OCI-LY7 (cell line): ENCODE measurements around the gene COQ8B. TPM values are rescaled to one million over a fixed set of nuclear protein-coding genes. Genes with fewer than 3 reads are reported as not detected.

Source experiments
- BruUV-seq: library from RNA; stranded (reverse); fragments of 400-500 nt; replicated peaks from 2 replicates; lab custom pipeline; 2021; lab: Mats Ljungman, UMichigan
- CTCF ChIA-PET: fragments of 300-600 bp; sonication (Branson Sonifier 250); formaldehyde crosslinking; loops from one replicate; lab custom pipeline; 2022; ENCODE audit warnings: antibody characterized with exemption; ENCODE audit not compliant: unreplicated experiment; lab: Charles Lee
- POLR2A ChIA-PET: fragments of 300-600 bp; sonication (Branson Sonifier 250); formaldehyde crosslinking; loops from one replicate; lab custom pipeline; 2022; ENCODE audit warnings: antibody characterized with exemption; lab: Charles Lee
- DNase-seq: peaks from one replicate; pipeline ENCODE4 v3.0.0-alpha.2; 2015; ENCODE audit warnings: low spot score
- H2AFZ ChIP-seq: fragments of 200-600 bp; sonication (generic), shearing (Covaris generic); 2 replicates; pipeline ENCODE4 v1.6.1; 2014; ENCODE audit warnings: mild to moderate bottlenecking, antibody characterized with exemption, low read length, moderate library complexity
- H3K27ac ChIP-seq: fragments of 200-600 bp; sonication (generic); 2 replicates; pipeline ENCODE4 v1.5.1; 2014; ENCODE audit warnings: mixed run types, low read depth, mild to moderate bottlenecking, moderate library complexity, low read length, inconsistent platforms; ENCODE audit not compliant: poor library complexity, severe bottlenecking
- H3K36me3 ChIP-seq: fragments of 200-600 bp; sonication (generic); 2 replicates; pipeline ENCODE4 v1.6.1; 2014; ENCODE audit warnings: mild to moderate bottlenecking, antibody characterized with exemption, low read length, moderate library complexity, mixed read lengths; ENCODE audit not compliant: insufficient read depth
- H3K4me1 ChIP-seq: fragments of 200-600 bp; sonication (generic); 2 replicates; pipeline ENCODE4 v1.5.1; 2014; ENCODE audit warnings: mild to moderate bottlenecking, low read length; ENCODE audit not compliant: insufficient read depth, poor library complexity, severe bottlenecking
- H3K4me2 ChIP-seq: fragments of 200-600 bp; sonication (generic); 2 replicates; pipeline ENCODE4 v1.6.1; 2014; ENCODE audit warnings: mild to moderate bottlenecking, low read length
- H3K4me3 ChIP-seq: fragments of 200-600 bp; sonication (generic); 2 replicates; pipeline ENCODE4 v1.5.1; 2014; ENCODE audit warnings: mild to moderate bottlenecking, low read depth, low read length; ENCODE audit not compliant: poor library complexity, severe bottlenecking
- H3K79me2 ChIP-seq: fragments of 200-600 bp; sonication (generic); 2 replicates; pipeline ENCODE4 v1.6.1; 2016; ENCODE audit warnings: low read depth, mild to moderate bottlenecking, low read length, moderate library complexity, mixed read lengths; ENCODE audit not compliant: insufficient read depth
- H3K9me2 ChIP-seq: fragments of 200-600 bp; sonication (generic); 2 replicates; pipeline ENCODE4 v1.6.1; 2016; ENCODE audit warnings: mild to moderate bottlenecking, low read length, mixed read lengths; ENCODE audit not compliant: insufficient read depth
- H3K9me3 ChIP-seq: fragments of 200-600 bp; sonication (generic); 2 replicates; pipeline ENCODE4 v1.6.1; 2014; ENCODE audit warnings: mild to moderate bottlenecking, mixed run types, low read length, mixed read lengths
- H4K20me1 ChIP-seq: fragments of 200-600 bp; sonication (generic); 2 replicates; pipeline ENCODE4 v1.6.1; 2014; ENCODE audit warnings: mild to moderate bottlenecking, antibody characterized with exemption, low read length, moderate library complexity, mixed read lengths; ENCODE audit not compliant: insufficient read depth
- CTCF ChIP-seq: fragments of 200-600 bp; sonication (generic); conservative IDR thresholded peaks from 2 replicates; pipeline ENCODE4 v1.5.1; 2014; ENCODE audit warnings: mild to moderate bottlenecking, antibody characterized with exemption, low read length, moderate library complexity, mixed read lengths
- EZH2phosphoT487 ChIP-seq: fragments of 200-600 bp; sonication (generic); IDR thresholded peaks from 2 replicates; pipeline ENCODE4 v1.6.1; 2018; ENCODE audit warnings: low read depth, borderline replicate concordance, mild to moderate bottlenecking, mixed run types, antibody characterized with exemption, low read length, moderate library complexity, mixed read lengths
- intact Hi-C: fragments of 100-400 bp; cut with micrococcal nuclease; formaldehyde crosslinking; loops from one replicate; pipeline ENCODE4 v1.10.0; 2022; ENCODE audit not compliant: unreplicated experiment
- total RNA-seq, 2 experiments: library from RNA; depleted of rRNA in 1 of 2; stranded (reverse); fragments of >200 nt in 1 of 2; shearing (Covaris generic) in 1 of 2; gene quantifications; 2 replicates each; pipeline ENCODE4 v1.2.3, GENCODE V29; 2014 to 2022

The COQ8B gene
- total RNA-seq, 2 experiments from 2014 or later: 34.6 to 34.9 TPM

GRCh38 chr19:40716031-40716481 lies 630 bp downstream of the COQ8B start:
- Histone ChIP-seq H4K20me1 (no peaks in the 10 kb centered on the region), H3K9me3 (no peaks in the 10 kb centered on the region), H3K4me3 (peak overlapping the region; percentile 70), H3K36me3 (0 out of 2 replicates have a peak, but pooled peaks cover 4% of the 10 kb centered on the region), H3K79me2 (peaks cover 25% of the 10 kb centered on the region), H3K4me2 (peak overlapping the region; percentile 85), H3K9me2 (no peaks in the 10 kb centered on the region), H2AFZ (peak overlapping the region; percentile 33; the same call in 1 of the 2 replicates), H3K4me1 (peaks cover 37% of the 10 kb centered on the region), H3K27ac (peak overlapping the region; percentile 72)
- TF ChIP-seq EZH2phosphoT487: no peak
- no peak for TF ChIP-seq CTCF
- no TSS peak for BruUV-seq
- intact Hi-C loops: loop anchor here (1.0 to 2.0 kb wide), 2 partner anchors 61 to 83 kb away; partner anchors contain the start of gene EGLN2
- CTCF ChIA-PET: no interaction called here
- DNase-seq: peak; percentile 46
- POLR2A ChIA-PET: no interaction called here

GRCh38 chr19:40714441-40715299 lies 2.0 kb downstream of the COQ8B start:
- no TSS peak for BruUV-seq
- intact Hi-C loops: loop anchor here (1.0 kb wide), 1 partner anchor 36 kb away; the partner anchor contains the start of gene ACTMAP
- H3K9me3 ChIP-seq: no peaks in the 10 kb centered on the region
- H3K9me2 ChIP-seq: no peaks in the 10 kb centered on the region
- H3K36me3 ChIP-seq: peaks cover 14% of the 10 kb centered on the region; the same call in 1 of the 2 replicates
- H3K4me3 ChIP-seq: peak overlapping the region; percentile 70
- peak overlapping the region; percentile 54; the same call in 1 of the 2 replicates for H2AFZ ChIP-seq
- no peak for TF ChIP-seq EZH2phosphoT487
- no peak for TF ChIP-seq CTCF
- peaks cover 25% of the 10 kb centered on the region for H3K79me2 ChIP-seq
- peak overlapping the region; percentile 85 for H3K4me2 ChIP-seq
- DNase-seq: peak; percentile 93
- H3K4me1 ChIP-seq: peaks cover 36% of the 10 kb centered on the region
- CTCF ChIA-PET: interaction anchor here (0.5 kb wide), 1 partner anchor 16 kb away, joined by 3 read pairs; no protein-coding TSS in a partner anchor
- H4K20me1 ChIP-seq: no peaks in the 10 kb centered on the region
- POLR2A ChIA-PET: no interaction called here
- H3K27ac ChIP-seq: peak overlapping the region; percentile 72
